GM18951 (cell line): ENCODE results near the gene DLG2.

ENCODE experiments used
- POLR2A ChIP-seq: IDR thresholded peaks from 4 replicates; pipeline ENCODE4 v1.6.1; 2011; ENCODE audit warnings: mild to moderate bottlenecking; ENCODE audit not compliant: insufficient read length, insufficient read depth; ENCODE audit errors: extremely low read depth
- in situ Hi-C: fragments of 300-500 bp; cut with MboI; formaldehyde crosslinking; loops from one replicate; pipeline ENCODE4 v1.12.0; 2022; ENCODE audit warnings: low sequenced_read_pairs, mixed read lengths, inconsistent platforms; ENCODE audit not compliant: unreplicated experiment

The DLG2 gene

DNA sequence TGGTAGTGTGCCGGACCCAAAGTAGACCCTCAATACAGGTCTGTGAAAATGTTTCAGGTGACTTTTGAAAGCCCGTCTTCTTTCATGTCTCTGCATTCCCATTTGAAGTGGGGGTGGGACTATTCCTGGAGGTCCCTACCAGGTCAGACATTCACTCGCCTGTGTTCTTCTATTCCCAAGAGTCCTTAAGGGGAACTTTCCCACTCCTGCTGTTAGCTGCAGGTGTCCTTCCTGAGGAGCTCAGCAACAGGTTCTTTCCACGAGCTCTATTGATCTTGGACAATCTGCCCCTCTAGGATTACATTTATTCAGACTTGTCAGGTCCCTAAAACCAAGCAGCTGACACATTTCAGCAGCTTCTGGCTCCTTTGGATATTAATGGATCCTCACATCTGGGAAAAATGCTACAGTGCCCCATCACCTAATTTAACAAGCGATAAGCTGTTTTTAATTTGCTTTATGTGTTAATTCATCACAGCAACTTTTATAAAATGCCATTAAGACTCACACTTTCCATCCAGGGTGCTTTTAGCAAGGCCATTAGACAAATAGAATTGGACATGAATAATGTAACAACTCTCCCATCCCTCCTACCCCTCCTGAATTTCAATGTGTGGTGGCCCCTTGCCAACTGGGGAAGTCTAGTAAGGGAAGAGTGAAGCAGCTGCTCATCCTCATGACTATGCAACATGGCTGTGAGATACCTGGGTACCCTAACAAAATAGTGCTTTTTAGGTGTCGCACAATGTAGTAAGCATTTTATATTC, 2081.5 kb downstream of the DLG2 start:
- no peak for TF ChIP-seq POLR2A
- in situ Hi-C loops: no loop called here

DNA sequence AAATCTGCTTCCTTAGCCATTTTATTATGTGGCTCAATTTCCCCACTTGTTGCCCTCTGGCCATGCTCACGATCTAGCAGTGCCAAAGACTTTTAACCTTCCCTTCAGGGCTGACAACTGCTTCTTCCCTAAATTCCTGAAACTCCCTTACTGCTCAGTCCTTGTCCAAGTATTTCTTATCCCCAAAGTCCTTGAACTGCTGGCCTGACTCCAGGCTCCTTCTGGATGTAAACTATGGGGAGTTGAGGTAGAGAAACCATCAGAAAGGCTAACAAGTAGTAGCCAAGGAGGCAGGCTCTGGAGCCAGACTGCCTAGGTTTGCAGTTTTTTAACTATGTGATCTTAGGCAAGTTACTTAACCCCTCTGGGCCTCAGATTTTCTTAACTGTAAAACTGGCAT, 2082.3 kb downstream of the DLG2 start:
- in situ Hi-C loops: no loop called here
- no peak for TF ChIP-seq POLR2A

- TF ChIP-seq POLR2A: no peak
- in situ Hi-C loops: no loop called here
Observed at GRCh38 chr11:83543706-83544439, 2083.3 kb downstream of the DLG2 start.

DNA sequence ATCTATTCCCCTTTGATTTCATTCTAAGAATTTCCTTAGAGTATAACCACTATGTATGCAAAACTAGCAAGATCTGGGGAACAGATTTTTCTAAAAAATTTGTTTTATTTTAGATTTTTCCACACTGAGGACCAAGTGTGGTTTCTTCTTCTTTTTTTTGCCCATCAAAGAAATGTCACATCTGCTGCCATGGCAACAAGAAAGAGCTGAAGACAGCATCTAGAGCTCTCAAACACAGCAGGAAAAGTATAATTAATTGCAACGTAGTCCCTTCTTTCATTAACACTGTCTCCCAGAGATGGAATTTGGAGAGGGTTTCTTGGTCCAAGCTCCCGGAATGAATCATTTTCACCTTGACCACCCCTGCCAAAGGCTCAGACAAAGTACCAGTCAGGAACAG, 2084.3 kb downstream of the DLG2 start:
- no peak for TF ChIP-seq POLR2A
- in situ Hi-C loops: no loop called here

DNA sequence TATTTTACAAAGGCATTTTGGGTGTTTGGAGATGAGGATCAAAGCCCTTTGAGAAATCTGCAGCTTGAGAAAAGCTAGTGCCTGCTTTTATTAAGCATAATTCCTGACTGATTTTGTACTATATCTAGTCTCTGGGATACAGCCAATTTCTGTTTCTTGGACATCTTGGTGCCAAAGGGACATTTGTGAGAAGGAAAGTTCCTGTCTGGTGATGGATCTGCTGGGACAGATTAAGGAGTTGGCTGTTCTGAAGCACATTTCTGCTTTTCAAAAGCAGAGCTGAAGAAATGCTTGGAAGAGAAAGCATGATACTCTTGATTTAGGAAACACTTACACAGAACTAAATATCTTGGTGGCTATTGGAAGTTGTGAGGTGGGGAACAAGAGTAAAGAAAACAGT, 2086.4 kb downstream of the DLG2 start:
- in situ Hi-C loops: no loop called here
- no peak for TF ChIP-seq POLR2A

- TF ChIP-seq POLR2A: no peak
- in situ Hi-C loops: no loop called here
Observed at GRCh38 chr11:83540112-83540675, 2086.9 kb downstream of the DLG2 start.

DNA sequence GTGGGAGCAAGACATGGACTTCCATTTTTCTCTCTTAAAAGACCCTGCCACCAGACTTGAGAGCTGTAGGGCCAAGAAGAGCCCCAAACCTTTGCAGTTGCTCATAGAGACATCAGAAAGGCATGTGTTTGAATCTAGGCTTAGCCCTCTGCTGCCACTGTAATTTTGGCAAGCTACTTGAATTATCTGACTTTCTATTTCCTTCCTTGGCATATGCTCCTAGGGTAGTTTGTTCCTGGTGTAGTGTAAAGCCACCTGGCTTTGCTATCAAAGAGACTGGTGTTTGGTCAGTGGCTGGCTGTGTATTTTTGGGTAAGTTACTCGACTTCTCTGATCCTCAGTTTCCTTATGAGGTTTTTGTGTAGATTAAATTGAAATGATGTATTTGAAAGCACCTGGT, 2088.9 kb downstream of the DLG2 start:
- in situ Hi-C loops: no loop called here
- TF ChIP-seq POLR2A: no peak

GRCh38 chr11:83537131-83537610, 2090.0 kb downstream of the DLG2 start:
- in situ Hi-C loops: no loop called here
- TF ChIP-seq POLR2A: no peak

GRCh38 chr11:83533166-83533565, 2094.0 kb downstream of the DLG2 start:
- in situ Hi-C loops: no loop called here
- TF ChIP-seq POLR2A: no peak

- in situ Hi-C loops: no loop called here
- TF ChIP-seq POLR2A: no peak
Observed at GRCh38 chr11:83528877-83529276, 2098.3 kb downstream of the DLG2 start.

- in situ Hi-C loops: no loop called here
- no peak for TF ChIP-seq POLR2A
Observed at GRCh38 chr11:83528225-83528624, 2098.9 kb downstream of the DLG2 start.

- no peak for TF ChIP-seq POLR2A
- in situ Hi-C loops: no loop called here
Observed at GRCh38 chr11:83523676-83524075, 2103.5 kb downstream of the DLG2 start.

DNA sequence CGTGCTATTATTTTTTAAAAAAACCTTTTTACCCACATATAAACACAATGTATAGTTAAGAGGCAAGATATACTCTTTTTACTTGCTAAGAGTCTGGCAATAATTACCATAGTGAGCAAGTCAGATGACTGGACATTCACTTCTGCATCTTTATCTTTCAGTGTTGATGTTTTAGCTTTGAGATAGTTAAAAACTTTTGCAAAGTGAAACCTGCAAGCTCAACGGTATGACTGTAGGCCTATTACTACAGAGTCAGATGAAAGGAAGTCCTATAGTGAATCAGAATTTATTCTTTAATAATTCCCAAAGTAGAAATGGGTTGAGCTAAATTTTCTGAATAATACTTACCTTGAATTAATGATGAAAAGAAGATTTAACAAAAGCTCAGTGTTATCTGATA, 2104.2 kb downstream of the DLG2 start:
- no peak for TF ChIP-seq POLR2A
- in situ Hi-C loops: no loop called here
